ENCODE measurements around the gene CRIM1. TPM values are rescaled to one million over a fixed set of nuclear protein-coding genes. Genes with fewer than 3 reads are reported as not detected.

The CRIM1 gene
- total and polyA plus RNA-seq, 2 experiments from 2014 or later: 10.5 to 36.4 TPM

DNA sequence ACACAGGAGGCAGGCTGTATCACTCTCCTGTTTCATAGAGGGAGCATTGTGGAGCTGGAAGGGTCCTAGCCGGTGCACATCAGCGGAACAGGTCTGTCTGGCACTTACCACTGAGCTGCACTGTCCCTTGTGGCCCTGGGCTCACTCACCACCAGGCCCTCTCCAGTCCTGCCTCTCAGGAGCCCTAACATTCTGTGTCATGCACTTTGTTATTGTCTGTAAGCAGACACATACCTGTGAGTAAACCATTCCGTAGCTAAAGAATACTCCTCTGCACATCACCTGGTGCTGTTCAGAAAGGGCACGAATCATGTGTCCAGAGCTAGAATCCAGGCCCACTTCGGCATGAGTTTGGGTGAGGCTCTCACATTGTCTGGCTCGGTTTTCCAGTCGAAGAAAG is 93.6 kb downstream of the CRIM1 start:
- Histone ChIP-seq H3K36me3 (ENCODE audit: insufficient read depth) (no peaks in the 10 kb centered on the region), H3K9me2 (ENCODE audit: insufficient read depth) (no peaks in the 10 kb centered on the region), H2AFZ (no peak overlapping the region), H3K4me2 (no peak overlapping the region), H3K79me2 (replicated peaks; ENCODE audit: insufficient read depth) (peaks cover 18% of the 10 kb centered on the region), H3K27me3 (ENCODE audit: insufficient read depth) (no peaks in the 10 kb centered on the region), H3F3A (replicated peaks; ENCODE audit: low read depth) (no peaks in the 10 kb centered on the region), H3K27ac (ENCODE audit: low read depth) (peak overlapping the region; percentile 43; the same call in 1 of the 2 replicates), H3K4me3 (no peak overlapping the region), H4K20me1 (replicated peaks; ENCODE audit: insufficient read depth) (no peaks in the 10 kb centered on the region; the same call in 1 of the 2 replicates), H3K4me1 (ENCODE audit: insufficient read depth) (peaks cover 19% of the 10 kb centered on the region)
- Mint-ChIP-seq H3K4me3 (no peak overlapping the region), H3K4me1 (peaks cover 32% of the 10 kb centered on the region), H3K27me3 (ENCODE audit: insufficient read depth, low read depth, poor library complexity) (peaks cover 4% of the 10 kb centered on the region), H3K27ac (no peak overlapping the region), H3K9me3 (no peaks in the 10 kb centered on the region), H3K36me3 (ENCODE audit: low read depth) (peaks cover 35% of the 10 kb centered on the region)
- ATAC-seq: no peak
- no peak for DNase-seq (ENCODE audit: low spot score)
- TF ChIP-seq, protein P1, sequence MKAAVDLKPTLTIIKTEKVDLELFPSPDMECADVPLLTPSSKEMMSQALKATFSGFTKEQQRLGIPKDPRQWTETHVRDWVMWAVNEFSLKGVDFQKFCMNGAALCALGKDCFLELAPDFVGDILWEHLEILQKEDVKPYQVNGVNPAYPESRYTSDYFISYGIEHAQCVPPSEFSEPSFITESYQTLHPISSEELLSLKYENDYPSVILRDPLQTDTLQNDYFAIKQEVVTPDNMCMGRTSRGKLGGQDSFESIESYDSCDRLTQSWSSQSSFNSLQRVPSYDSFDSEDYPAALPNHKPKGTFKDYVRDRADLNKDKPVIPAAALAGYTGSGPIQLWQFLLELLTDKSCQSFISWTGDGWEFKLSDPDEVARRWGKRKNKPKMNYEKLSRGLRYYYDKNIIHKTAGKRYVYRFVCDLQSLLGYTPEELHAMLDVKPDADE (IDR thresholded peaks at IDR 0.05): no peak
- TF ChIP-seq, protein P2, sequence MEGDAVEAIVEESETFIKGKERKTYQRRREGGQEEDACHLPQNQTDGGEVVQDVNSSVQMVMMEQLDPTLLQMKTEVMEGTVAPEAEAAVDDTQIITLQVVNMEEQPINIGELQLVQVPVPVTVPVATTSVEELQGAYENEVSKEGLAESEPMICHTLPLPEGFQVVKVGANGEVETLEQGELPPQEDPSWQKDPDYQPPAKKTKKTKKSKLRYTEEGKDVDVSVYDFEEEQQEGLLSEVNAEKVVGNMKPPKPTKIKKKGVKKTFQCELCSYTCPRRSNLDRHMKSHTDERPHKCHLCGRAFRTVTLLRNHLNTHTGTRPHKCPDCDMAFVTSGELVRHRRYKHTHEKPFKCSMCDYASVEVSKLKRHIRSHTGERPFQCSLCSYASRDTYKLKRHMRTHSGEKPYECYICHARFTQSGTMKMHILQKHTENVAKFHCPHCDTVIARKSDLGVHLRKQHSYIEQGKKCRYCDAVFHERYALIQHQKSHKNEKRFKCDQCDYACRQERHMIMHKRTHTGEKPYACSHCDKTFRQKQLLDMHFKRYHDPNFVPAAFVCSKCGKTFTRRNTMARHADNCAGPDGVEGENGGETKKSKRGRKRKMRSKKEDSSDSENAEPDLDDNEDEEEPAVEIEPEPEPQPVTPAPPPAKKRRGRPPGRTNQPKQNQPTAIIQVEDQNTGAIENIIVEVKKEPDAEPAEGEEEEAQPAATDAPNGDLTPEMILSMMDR (conservative IDR thresholded peaks at IDR 0.05; ENCODE audit: low read depth in 2 of 2): no peak
- TF ChIP-seq JUNB (IDR thresholded peaks at IDR 0.05; ENCODE audit: unreplicated experiment): no peak
- TF ChIP-seq ZNF114 (CRISPR knock-in tag; IDR thresholded peaks at IDR 0.05): no peak
- TF ChIP-seq EZH2 (IDR thresholded peaks at IDR 0.05; ENCODE audit: low read depth, unreplicated experiment): no peak
- TF ChIP-seq, protein P3, sequence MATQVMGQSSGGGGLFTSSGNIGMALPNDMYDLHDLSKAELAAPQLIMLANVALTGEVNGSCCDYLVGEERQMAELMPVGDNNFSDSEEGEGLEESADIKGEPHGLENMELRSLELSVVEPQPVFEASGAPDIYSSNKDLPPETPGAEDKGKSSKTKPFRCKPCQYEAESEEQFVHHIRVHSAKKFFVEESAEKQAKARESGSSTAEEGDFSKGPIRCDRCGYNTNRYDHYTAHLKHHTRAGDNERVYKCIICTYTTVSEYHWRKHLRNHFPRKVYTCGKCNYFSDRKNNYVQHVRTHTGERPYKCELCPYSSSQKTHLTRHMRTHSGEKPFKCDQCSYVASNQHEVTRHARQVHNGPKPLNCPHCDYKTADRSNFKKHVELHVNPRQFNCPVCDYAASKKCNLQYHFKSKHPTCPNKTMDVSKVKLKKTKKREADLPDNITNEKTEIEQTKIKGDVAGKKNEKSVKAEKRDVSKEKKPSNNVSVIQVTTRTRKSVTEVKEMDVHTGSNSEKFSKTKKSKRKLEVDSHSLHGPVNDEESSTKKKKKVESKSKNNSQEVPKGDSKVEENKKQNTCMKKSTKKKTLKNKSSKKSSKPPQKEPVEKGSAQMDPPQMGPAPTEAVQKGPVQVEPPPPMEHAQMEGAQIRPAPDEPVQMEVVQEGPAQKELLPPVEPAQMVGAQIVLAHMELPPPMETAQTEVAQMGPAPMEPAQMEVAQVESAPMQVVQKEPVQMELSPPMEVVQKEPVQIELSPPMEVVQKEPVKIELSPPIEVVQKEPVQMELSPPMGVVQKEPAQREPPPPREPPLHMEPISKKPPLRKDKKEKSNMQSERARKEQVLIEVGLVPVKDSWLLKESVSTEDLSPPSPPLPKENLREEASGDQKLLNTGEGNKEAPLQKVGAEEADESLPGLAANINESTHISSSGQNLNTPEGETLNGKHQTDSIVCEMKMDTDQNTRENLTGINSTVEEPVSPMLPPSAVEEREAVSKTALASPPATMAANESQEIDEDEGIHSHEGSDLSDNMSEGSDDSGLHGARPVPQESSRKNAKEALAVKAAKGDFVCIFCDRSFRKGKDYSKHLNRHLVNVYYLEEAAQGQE (IDR thresholded peaks at IDR 0.05; ENCODE audit: unreplicated experiment): no peak
- no peak for TF ChIP-seq ZNF331 (CRISPR knock-in tag; IDR thresholded peaks at IDR 0.05; ENCODE audit: low read depth)
- TF ChIP-seq EZH2phosphoT487 (IDR thresholded peaks at IDR 0.05; ENCODE audit: unreplicated experiment): no peak
- TF ChIP-seq CREB1 (CRISPR knock-in tag; IDR thresholded peaks at IDR 0.05; ENCODE audit: low read depth): no peak
- TF ChIP-seq, protein P4, sequence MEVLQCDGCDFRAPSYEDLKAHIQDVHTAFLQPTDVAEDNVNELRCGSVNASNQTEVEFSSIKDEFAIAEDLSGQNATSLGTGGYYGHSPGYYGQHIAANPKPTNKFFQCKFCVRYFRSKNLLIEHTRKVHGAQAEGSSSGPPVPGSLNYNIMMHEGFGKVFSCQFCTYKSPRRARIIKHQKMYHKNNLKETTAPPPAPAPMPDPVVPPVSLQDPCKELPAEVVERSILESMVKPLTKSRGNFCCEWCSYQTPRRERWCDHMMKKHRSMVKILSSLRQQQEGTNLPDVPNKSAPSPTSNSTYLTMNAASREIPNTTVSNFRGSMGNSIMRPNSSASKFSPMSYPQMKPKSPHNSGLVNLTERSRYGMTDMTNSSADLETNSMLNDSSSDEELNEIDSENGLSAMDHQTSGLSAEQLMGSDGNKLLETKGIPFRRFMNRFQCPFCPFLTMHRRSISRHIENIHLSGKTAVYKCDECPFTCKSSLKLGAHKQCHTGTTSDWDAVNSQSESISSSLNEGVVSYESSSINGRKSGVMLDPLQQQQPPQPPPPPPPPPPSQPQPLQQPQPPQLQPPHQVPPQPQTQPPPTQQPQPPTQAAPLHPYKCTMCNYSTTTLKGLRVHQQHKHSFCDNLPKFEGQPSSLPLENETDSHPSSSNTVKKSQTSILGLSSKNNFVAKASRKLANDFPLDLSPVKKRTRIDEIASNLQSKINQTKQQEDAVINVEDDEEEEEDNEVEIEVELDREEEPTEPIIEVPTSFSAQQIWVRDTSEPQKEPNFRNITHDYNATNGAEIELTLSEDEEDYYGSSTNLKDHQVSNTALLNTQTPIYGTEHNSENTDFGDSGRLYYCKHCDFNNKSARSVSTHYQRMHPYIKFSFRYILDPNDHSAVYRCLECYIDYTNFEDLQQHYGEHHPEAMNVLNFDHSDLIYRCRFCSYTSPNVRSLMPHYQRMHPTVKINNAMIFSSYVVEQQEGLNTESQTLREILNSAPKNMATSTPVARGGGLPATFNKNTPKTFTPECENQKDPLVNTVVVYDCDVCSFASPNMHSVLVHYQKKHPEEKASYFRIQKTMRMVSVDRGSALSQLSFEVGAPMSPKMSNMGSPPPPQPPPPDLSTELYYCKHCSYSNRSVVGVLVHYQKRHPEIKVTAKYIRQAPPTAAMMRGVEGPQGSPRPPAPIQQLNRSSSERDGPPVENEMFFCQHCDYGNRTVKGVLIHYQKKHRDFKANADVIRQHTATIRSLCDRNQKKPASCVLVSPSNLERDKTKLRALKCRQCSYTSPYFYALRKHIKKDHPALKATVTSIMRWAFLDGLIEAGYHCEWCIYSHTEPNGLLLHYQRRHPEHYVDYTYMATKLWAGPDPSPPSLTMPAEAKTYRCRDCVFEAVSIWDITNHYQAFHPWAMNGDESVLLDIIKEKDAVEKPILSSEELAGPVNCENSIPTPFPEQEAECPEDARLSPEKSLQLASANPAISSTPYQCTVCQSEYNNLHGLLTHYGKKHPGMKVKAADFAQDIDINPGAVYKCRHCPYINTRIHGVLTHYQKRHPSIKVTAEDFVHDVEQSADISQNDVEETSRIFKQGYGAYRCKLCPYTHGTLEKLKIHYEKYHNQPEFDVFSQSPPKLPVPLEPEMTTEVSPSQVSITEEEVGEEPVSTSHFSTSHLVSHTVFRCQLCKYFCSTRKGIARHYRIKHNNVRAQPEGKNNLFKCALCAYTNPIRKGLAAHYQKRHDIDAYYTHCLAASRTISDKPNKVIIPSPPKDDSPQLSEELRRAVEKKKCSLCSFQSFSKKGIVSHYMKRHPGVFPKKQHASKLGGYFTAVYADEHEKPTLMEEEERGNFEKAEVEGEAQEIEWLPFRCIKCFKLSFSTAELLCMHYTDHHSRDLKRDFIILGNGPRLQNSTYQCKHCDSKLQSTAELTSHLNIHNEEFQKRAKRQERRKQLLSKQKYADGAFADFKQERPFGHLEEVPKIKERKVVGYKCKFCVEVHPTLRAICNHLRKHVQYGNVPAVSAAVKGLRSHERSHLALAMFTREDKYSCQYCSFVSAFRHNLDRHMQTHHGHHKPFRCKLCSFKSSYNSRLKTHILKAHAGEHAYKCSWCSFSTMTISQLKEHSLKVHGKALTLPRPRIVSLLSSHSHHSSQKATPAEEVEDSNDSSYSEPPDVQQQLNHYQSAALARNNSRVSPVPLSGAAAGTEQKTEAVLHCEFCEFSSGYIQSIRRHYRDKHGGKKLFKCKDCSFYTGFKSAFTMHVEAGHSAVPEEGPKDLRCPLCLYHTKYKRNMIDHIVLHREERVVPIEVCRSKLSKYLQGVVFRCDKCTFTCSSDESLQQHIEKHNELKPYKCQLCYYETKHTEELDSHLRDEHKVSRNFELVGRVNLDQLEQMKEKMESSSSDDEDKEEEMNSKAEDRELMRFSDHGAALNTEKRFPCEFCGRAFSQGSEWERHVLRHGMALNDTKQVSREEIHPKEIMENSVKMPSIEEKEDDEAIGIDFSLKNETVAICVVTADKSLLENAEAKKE (CRISPR knock-in tag; IDR thresholded peaks at IDR 0.05): no peak
- no peak for TF ChIP-seq STAT1 (IDR thresholded peaks at IDR 0.05; ENCODE audit: unreplicated experiment)
- TF ChIP-seq NANOG (IDR thresholded peaks at IDR 0.05; ENCODE audit: borderline replicate concordance): no peak
- TF ChIP-seq POLR2AphosphoS5 (IDR thresholded peaks at IDR 0.05; ENCODE audit: low read depth): no peak
